ENCODE data around the gene NUP210.

NUP210 gene

GRCh38 chr3:13364602-13365271 lies 55.4 kb downstream of the NUP210 start:
- Histone ChIP-seq H3K4me3 (IDR thresholded peaks at IDR 0.05; ENCODE audit: insufficient read depth, low read depth, low read length) (no peak overlapping the region), H3K4me1 (ENCODE audit: low read depth, poor library complexity, severe bottlenecking) (no peaks in the 10 kb centered on the region), H3K9ac (no peak overlapping the region), H3K36me3 (ENCODE audit: insufficient read depth) (no peaks in the 10 kb centered on the region), H4K20me1 (ENCODE audit: insufficient read depth) (no peaks in the 10 kb centered on the region), H3K79me2 (ENCODE audit: insufficient read depth, low read depth) (no peaks in the 10 kb centered on the region), H2AFZ (ENCODE audit: low read depth) (no peak overlapping the region), H3K27me3 (ENCODE audit: insufficient read depth, low read depth) (no peaks in the 10 kb centered on the region), H3K4me2 (no peak overlapping the region), H3K27ac (no peak overlapping the region)
- TF ChIP-seq, protein P1, sequence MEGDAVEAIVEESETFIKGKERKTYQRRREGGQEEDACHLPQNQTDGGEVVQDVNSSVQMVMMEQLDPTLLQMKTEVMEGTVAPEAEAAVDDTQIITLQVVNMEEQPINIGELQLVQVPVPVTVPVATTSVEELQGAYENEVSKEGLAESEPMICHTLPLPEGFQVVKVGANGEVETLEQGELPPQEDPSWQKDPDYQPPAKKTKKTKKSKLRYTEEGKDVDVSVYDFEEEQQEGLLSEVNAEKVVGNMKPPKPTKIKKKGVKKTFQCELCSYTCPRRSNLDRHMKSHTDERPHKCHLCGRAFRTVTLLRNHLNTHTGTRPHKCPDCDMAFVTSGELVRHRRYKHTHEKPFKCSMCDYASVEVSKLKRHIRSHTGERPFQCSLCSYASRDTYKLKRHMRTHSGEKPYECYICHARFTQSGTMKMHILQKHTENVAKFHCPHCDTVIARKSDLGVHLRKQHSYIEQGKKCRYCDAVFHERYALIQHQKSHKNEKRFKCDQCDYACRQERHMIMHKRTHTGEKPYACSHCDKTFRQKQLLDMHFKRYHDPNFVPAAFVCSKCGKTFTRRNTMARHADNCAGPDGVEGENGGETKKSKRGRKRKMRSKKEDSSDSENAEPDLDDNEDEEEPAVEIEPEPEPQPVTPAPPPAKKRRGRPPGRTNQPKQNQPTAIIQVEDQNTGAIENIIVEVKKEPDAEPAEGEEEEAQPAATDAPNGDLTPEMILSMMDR (conservative IDR thresholded peaks at IDR 0.05; ENCODE audit: low read depth, low read length) = no peak

DNA sequence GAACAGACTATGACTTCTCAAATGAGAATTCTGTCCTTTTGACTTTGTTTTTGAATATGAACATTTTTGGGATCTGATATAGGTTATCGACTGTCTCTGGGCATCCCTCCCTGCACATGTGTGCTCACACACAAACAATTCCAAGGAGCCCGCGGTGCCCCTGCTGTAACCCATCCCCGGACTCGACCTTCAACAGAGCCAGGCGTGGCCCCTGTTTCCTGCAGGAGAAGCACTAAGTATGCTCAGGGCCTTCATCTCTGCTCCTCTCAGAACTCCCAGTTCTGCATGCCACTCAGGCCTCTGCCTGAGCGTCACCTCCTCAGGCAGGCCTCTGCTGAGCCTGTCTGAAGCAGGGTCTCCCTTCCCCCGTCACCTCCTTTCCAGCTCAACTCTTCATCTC lies 57.6 kb downstream of the NUP210 start:
- Histone ChIP-seq H4K20me1 (ENCODE audit: insufficient read depth) (no peaks in the 10 kb centered on the region), H3K36me3 (ENCODE audit: insufficient read depth) (no peaks in the 10 kb centered on the region), H3K4me3 (IDR thresholded peaks at IDR 0.05; ENCODE audit: insufficient read depth, low read depth, low read length) (no peak overlapping the region), H2AFZ (ENCODE audit: low read depth) (no peak overlapping the region), H3K27me3 (ENCODE audit: insufficient read depth, low read depth) (no peaks in the 10 kb centered on the region), H3K9ac (no peak overlapping the region), H3K4me1 (ENCODE audit: low read depth, poor library complexity, severe bottlenecking) (no peaks in the 10 kb centered on the region), H3K27ac (no peak overlapping the region), H3K79me2 (ENCODE audit: insufficient read depth, low read depth) (no peaks in the 10 kb centered on the region), H3K4me2 (no peak overlapping the region)
- TF ChIP-seq, protein P1 (conservative IDR thresholded peaks at IDR 0.05; ENCODE audit: low read depth, low read length) = no peak

DNA sequence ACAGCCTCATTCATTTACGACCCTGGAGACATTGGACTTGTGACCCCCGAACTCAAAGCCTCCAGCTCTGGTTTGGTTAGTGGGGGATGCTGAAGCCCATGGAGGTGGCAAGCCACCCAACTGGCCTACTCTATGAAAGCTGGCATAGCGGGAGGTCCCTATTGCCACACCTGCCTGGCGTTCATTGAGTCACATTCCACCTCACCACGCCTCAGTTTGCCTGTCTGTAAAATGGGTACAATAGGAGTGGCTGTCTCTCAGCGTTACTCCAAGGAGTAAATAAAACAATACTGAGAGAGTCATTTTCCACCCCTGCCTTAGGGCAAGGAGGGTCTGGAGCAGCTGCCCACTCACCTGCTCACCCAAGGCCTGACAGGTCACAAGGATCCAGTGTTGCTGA lies 60.2 kb downstream of the NUP210 start:
- Histone ChIP-seq H3K79me2 (ENCODE audit: insufficient read depth, low read depth) (no peaks in the 10 kb centered on the region), H3K4me3 (IDR thresholded peaks at IDR 0.05; ENCODE audit: insufficient read depth, low read depth, low read length) (no peak overlapping the region), H4K20me1 (ENCODE audit: insufficient read depth) (no peaks in the 10 kb centered on the region), H3K36me3 (ENCODE audit: insufficient read depth) (no peaks in the 10 kb centered on the region), H3K4me2 (no peak overlapping the region), H2AFZ (ENCODE audit: low read depth) (no peak overlapping the region), H3K4me1 (ENCODE audit: low read depth, poor library complexity, severe bottlenecking) (no peaks in the 10 kb centered on the region), H3K27ac (no peak overlapping the region), H3K27me3 (ENCODE audit: insufficient read depth, low read depth) (no peaks in the 10 kb centered on the region), H3K9ac (no peak overlapping the region)
- TF ChIP-seq, protein P1 (conservative IDR thresholded peaks at IDR 0.05; ENCODE audit: low read depth, low read length) = no peak

GRCh38 chr3:13358643-13359042 lies 61.5 kb downstream of the NUP210 start:
- Histone ChIP-seq H2AFZ (ENCODE audit: low read depth) (no peak overlapping the region), H3K36me3 (ENCODE audit: insufficient read depth) (no peaks in the 10 kb centered on the region), H4K20me1 (ENCODE audit: insufficient read depth) (no peaks in the 10 kb centered on the region), H3K4me2 (no peak overlapping the region), H3K9ac (no peak overlapping the region), H3K27ac (no peak overlapping the region), H3K79me2 (ENCODE audit: insufficient read depth, low read depth) (no peaks in the 10 kb centered on the region), H3K27me3 (ENCODE audit: insufficient read depth, low read depth) (no peaks in the 10 kb centered on the region), H3K4me1 (ENCODE audit: low read depth, poor library complexity, severe bottlenecking) (no peaks in the 10 kb centered on the region), H3K4me3 (IDR thresholded peaks at IDR 0.05; ENCODE audit: insufficient read depth, low read depth, low read length) (no peak overlapping the region)
- TF ChIP-seq, protein P1 (conservative IDR thresholded peaks at IDR 0.05; ENCODE audit: low read depth, low read length) = no peak
